C1 segment of cervical spinal cord (tissue), 14 donors: ENCODE data around the gene NPIPA3.
"Not testable (repeated sequence)": the region's sequence is repeated elsewhere in the genome, so short reads cannot be mapped to it uniquely, and the experiment has no call there.

Experiments used
- DNase-seq, 14 donors: peaks; one replicate each; lab custom pipeline; 2025; lab: John Stamatoyannopoulos, UW

The NPIPA3 gene

DNA sequence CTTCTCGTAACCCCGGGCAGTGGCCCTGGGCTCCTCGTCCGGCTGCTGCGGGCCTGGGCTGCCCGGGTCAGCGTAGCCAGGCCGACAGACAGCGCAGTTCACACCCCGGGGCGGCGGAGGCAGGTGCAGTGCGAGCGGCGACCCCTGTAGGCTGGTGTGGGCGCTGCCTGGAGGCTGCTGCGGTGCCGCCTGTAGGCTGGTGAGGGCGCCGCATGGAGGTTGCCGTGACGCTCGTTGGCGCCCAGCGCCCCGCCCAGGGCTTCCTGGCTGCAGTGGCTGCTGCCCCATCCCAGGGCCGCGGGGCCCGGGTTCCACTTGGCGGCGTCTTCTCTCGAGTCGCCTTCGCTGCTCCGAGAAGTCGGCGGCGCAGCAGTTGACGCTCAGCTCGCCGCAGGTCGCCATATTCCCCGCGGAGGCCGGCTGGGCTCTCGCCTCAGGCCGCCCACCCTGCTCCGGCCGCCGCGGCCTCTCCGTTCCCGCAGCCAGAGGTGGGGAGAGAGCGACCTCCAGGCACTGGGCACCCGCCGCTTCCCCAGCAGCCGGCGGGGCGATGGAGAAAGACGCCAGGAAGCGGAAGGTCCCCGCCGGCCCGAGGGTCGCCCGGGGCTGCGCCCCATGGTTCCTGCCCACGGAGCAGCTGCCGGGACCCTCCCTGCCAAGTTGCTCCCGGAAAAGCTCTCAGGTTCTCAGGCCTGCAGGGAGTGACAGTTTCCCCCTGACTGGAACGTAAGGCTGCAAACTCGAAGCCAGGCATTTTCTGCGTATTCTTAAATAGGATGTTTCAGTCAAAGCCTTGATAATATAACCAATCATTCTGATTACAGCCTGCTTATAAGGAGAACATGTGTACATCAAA is at the start of gene NPIPA3:
Gene NPIPA3, plus strand, starts transcription at position 256 of the 856 bp plus-strand sequence. CDS start 5,533 bp downstream, outside the sequence.
- DNase-seq = not testable (repeated sequence)

DNA sequence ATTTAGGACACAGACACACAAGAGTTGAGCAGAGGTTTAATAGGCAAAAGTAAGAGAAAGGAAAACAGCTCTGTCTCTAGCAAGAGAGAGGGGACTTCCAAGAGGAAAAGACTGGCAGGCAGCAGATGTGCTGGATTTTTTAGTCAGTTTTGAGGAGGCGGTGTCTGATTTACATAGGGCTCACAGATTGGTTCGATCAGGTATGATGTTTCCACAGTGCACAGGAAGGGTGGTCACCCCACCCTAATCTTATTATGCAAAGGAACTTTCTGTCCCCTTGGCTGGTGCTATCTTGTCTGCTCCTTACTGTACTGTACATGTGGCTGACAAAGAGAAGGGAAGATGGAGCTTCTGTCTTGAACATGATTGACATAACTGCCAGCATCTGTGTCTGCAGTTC is 45.1 kb upstream of the NPIPA3 start:
- no peak for DNase-seq

DNA sequence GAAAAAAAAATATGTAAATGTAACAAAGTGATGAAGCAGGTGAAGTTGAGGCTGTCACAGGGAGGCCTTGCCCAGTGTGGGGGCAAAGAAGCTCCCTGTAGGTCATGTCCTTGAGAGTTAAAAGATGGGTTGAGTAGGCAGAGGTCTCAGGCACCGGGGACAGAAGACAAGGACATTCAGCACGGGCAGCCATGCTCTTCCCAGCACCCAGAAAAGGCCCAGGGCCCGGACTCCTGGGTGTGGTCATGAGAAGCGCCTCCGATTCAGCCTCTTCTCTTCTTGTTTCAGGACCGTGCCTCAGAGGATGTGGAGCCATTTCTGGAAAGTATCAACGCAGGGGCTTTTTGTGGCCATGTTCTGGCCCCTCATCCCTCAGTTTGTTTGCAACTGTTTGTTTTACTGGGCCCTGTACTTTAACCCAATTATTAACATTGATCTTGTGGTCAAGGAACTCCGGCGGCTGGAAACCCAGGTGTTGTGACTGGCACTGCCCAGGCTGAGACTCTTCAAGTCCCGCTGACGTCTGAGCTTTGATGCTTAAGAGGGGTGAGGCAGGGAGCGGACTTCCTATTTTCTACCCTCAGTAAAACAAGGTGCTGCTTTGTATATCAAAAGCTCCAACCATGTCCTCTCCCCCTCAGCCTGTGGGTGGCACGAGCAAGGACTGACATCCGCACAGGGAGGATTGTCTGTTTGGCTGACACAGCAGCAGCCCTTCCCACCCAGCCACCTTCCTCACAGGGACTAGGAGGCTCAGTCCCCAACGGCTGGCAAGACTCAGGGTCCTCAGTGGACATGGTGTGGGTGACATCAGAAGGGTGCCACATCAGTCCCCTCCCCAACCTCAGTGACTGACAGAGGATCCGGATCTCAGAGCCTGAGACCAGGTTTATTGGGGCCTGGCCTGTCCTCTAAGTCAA is 35.6 kb upstream of the NPIPA3 start:
- DNase-seq = no peak

DNA sequence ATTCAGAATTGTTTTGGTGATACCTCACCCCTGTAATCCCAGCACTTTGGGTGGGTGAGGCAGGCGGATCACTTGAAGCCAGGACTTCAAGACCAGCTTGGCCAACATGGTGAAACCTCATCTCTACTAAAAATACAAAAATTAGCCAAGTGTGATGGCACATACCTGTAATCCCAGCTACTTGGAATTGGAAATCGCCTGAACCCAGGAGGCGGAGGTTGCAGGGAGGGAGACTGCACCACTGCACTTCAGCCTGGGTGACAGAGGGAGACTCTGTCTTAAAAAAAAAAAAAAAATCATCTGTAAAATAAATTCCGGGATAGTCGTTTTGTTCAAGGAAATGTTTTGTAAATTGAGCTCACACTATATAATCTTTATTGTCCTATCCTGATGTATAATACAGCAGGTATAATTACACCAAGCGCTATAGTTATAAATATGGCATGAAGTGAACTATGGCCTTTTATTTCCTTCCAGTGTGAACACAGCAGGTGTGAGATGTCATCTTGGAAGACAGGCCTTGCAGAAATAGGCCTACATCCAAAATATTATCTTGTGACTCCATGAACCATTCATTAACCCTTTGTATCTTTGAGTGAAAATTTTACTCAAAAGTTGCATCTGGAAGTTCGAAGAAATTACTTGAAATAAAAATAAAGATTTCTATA is 34.5 kb upstream of the NPIPA3 start:
- DNase-seq = peak in 1 of 14 donors; percentile 11

DNA sequence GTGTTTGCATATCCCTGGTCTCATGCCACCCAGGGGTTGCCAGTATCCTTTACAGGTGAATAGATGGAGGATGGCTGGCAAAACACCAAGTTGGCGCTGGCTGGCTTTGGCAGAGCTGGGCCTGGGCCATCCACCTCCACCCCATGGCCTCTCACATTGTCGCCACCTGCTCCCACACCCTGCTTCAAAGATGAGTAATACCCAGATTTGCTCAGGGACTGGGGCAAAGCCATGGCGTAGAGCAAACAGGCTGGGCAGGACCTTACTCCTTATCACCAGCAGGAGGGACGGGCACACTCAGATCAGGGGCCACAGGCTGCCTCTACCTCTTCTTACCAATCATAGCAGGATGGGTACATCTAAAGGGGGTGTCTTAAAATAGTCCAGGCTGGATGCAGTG is 33.4 kb upstream of the NPIPA3 start:
- DNase-seq = peak in 1 of 14 donors; percentile 22

DNA sequence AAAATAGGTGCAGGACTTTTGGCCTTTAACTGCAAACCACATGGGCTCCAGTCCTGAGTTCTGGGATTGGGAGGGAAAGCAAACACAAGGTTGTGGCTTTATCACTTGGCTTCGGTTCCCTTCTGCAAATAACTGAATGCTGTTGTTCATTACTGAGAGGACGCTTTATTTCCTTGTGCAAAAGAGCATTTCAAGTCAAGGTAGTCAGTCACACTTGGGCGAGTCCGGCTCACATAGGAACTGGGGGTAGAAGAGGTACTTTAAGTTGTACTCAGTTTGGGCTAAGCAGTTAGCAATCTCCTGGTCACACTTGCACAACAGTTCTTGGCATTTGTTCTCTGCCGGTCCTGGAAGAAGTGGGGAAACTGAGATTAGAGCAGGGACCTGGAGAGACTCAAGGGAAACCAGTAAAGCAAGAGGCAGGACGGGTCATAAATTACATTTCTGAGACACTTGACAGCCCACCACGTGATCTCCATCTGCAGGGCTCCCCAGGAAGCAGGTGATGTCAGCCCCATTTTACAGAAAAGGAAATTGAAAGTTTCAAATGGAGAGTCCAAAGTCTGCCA is 30.7 kb upstream of the NPIPA3 start:
- no peak for DNase-seq

DNA sequence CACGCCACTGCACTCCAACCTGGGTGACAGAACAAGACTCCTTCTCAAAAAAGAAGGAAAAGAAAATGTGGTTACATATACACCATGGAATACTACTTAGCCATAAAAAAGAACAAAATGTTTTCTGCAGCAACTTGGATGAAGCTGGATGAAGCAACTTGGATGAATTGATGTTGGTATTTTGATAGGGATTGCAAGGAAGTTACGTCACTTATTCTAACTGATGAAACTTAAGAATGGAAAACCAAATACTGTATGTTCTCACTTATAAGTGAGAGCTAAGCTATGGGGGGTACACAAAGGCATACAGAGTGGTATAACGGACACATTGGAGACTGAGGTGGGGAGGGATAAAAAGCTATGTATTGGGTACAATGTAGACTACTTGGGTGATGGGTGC is 26.6 kb upstream of the NPIPA3 start:
- no peak for DNase-seq

DNA sequence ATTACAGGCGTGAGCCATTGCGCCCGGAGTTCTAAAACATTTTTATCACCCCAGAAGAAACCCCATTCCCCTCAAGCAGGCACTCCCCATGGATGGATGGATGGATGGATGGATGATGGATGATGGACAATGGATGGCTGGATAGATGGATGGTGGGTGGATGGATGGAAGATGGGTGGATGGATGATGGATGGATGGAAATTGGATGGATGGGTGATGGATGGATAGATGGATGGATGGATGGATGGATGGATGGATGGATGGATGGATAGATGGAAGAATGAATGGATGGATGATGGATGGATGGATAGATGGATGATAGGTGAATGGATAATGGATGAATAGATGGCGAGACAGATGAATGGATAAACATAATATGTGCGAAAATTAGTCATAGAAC is 25.6 kb upstream of the NPIPA3 start:
- no peak for DNase-seq

DNA sequence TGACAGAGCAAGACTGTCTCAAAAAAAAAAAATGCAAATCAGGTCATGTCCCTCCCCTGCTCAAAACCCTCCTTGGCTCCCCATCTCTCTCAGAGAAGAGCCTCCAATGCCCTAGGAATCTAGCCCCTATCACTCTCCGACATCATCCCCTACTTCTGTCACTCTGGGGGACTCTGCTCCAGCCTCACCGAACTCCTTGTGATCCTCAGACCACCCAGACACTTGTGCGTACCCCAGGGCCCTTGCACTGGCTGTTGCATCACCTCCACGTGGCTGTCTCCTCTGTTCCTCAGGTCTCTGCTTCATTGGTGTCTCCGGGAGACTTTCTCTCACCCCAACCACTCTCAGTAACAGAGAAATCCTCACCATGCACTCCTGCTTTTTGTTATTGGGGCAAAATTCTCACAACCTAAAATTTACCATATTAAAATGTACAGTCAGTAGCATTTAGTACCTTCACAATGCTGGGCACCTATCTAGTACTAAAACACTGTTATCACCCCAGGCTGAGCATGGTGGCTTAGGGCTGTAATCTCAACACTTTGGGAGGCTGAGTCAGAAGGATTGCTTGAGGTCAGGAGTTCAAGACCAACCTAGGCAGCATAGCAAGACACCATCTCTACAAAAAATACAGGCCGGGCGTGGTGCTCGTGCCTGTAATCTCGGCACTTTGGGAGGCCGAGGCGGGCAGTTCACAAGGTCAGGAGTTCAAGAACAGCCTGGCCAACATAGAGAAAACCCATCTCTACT is 24.3 kb upstream of the NPIPA3 start:
- no peak for DNase-seq

DNA sequence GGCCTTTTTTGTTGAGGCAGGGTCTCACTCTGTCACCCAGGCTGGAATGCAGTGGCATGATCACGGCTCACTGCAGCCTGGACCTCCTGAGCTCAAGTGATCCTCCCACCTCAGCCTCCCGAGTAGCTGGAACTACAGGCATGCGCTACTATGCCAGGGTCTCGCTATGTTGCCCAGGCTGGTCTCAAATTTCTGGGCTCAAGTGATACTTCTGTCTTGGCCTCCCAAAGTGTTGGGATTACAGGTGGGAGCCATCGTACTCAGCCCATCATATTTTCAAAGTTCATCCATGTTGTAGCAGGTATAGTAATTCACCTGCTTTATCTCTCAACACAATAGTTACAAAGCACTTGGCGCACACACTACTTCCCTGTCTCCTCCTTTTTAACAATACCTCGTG is 22.8 kb upstream of the NPIPA3 start:
- DNase-seq = not testable (repeated sequence)

DNA sequence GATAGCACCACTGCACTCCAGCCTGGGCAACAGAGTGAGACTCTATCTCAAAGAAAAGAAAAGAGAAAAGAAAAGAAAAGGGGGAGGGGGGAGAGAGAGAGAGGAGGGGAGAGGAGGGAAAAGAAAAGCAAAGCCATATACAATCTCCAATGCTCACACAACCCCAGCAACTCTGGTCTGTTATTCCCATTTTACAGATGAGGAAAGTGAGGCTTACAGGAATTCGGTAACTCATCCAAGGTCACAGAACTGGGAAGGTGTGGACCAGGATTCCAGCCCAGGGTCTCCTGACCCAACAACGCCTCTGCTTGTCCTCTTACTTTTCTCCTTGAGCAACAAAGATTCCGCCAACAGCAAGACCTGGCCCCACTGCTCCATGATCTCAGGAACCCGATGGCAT is 22.1 kb upstream of the NPIPA3 start:
- DNase-seq = no peak

DNA sequence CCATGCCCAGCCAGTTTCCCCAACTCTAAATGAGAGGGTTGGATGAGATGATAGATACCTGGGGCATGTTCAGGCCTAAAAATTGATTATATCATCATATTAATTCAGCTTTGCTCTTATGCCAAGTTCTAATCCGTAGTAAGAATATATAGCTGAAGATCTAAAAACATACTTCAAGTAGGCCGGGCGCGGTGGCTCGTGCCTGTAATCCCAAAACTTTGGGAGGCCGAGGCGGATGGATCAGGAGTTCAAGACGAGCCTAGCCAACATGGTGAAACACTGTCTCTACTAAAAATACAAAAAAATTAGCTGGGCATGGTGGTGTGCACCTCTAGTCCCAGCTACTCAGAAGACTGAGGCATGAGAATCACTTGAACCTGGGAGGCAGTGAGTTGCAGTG is 21.1 kb upstream of the NPIPA3 start:
- DNase-seq = no peak

DNA sequence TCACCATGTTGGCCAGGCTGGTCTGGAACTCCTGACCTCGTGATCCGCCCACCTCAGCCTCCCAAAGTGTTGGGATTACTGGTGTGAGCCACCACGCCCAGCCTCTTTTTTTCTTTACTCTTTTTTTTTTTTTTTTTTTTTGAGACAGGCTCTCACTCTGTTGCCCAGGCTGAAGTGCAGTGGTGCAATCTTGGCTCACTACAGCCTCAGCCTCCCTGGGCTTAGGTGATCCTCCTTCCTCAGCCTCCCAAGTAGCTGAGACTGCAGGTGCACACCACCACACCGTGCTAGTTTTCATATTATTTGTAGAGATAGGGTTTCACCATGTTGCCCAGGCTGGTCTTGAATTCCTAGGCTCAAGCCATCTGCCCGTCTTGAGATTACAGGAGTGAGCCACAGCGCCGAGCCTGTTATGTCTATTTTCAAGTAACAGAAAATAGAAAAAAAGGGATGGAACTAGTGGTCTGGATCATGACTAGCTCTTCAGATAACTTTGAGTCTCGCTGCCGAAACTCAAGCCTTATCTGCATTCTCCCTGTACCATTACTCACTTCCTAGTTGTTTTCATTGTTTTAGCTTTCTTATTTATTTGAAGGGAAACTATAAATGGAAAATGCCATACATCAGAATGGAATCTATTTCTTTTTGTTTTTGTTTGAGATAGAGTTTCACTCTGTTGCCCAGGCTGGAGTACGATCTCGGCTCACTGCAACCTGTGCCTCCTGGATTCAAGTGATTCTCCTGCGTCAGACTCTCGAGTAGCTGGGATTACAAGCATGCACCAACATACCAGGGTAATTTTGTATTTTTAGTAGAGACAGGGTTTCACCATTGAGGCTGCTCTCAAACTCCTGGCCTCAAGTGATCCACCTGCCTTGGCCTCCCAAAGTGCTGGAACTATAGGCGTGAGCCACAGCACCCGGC is 17.1 kb upstream of the NPIPA3 start:
- not testable (repeated sequence) for DNase-seq

DNA sequence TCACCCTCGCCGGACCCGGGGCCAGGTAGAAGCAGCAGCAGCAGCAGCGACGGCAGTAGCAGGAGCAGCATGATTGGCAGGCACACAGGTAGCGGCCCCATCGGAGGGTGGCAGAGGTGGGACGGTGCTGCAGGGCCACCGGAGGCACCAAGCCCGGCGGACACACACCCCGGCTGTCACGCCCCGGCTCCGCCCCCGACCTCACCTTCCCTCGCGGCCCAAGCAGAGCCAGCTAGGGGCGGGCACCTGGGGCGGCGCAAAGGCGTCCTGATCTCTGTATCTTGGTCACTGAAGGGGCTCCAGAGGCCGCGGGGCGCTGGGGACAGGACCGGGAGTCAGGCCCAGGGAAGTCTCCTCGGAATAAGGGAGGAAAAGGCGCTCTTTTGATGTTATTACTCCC is 9.1 kb upstream of the NPIPA3 start, which contains the start of gene PLA2G10:
Gene PLA2G10, minus strand, starts transcription at position 180 of the 400 bp plus-strand sequence. Its CDS starts 79 bp downstream, at position 101.
- not testable (repeated sequence) for DNase-seq

DNA sequence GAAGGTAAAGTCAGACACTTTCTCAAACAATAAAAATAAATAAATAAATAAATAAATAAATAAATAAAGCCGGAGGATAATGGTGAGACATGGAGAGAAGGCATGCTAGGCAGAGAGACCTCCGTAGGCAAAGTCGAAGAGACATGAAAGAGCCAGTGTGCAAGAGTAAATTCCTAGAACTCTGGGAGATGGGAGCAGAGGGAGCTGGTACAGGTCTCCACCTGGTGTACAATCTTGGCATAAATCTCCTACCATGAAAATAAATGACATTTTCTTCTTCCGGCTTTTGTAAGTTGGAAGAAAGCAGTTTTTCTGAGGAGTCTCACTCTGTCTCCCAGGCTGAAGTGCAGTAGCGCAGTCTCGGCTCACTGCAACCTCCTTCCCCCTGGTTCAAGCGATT is 1.4 kb upstream of the NPIPA3 start:
- not testable (repeated sequence) for DNase-seq

DNA sequence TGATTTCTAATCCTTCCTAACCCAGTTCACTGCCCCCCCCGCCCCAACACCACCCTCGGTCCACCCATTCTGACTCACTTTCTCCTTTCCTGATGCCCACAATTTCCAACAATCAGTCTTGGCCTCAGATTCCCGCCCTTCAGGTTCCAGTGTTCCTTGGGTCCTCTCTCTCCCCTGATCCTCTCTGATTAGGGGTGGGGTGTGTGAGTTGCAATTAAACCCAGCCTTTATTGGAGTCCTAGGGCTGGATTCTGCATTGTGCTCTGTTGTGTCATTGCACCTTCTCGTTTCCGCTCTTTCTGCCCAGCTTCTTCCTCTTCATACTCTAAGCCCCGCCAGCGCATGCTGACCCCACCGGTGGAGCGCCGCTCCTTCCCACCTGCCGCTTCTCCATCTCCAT is 539 bp upstream of the NPIPA3 start:
- not testable (repeated sequence) for DNase-seq

DNA sequence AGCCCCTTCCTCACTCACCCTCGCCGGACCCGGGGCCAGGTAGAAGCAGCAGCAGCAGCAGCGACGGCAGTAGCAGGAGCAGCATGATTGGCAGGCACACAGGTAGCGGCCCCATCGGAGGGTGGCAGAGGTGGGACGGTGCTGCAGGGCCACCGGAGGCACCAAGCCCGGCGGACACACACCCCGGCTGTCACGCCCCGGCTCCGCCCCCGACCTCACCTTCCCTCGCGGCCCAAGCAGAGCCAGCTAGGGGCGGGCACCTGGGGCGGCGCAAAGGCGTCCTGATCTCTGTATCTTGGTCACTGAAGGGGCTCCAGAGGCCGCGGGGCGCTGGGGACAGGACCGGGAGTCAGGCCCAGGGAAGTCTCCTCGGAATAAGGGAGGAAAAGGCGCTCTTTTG is 30.0 kb downstream of the NPIPA3 start:
- DNase-seq = not testable (repeated sequence)

DNA sequence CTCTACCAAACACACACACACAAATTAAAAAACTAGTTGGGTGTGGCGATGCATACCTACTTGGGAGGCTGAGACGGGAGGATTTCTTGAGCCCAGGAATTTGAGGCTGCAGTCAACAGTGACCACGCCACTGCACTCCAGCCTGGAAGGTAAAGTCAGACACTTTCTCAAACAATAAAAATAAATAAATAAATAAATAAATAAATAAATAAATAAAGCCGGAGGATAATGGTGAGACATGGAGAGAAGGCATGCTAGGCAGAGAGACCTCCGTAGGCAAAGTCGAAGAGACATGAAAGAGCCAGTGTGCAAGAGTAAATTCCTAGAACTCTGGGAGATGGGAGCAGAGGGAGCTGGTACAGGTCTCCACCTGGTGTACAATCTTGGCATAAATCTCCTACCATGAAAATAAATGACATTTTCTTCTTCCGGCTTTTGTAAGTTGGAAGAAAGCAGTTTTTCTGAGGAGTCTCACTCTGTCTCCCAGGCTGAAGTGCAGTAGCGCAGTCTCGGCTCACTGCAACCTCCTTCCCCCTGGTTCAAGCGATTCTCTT is 37.7 kb downstream of the NPIPA3 start:
- DNase-seq = not testable (repeated sequence)

DNA sequence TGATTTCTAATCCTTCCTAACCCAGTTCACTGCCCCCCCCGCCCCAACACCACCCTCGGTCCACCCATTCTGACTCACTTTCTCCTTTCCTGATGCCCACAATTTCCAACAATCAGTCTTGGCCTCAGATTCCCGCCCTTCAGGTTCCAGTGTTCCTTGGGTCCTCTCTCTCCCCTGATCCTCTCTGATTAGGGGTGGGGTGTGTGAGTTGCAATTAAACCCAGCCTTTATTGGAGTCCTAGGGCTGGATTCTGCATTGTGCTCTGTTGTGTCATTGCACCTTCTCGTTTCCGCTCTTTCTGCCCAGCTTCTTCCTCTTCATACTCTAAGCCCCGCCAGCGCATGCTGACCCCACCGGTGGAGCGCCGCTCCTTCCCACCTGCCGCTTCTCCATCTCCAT is 38.6 kb downstream of the NPIPA3 start:
- DNase-seq = not testable (repeated sequence)
